ENCODE measurements around the gene CEACAM1.

Gene CEACAM1

GRCh38 chr19:42498169-42498757 is 30.0 kb downstream of the CEACAM1 start:
- in situ Hi-C loops (cut with MboI; ENCODE audit: low pct_unique_long_range_greater_than_20kb, low sequenced_read_pairs, unreplicated experiment): no loop called here
- no peak for TF ChIP-seq CTCF (IDR thresholded peaks at IDR 0.05; ENCODE audit: extremely low read depth, insufficient read depth, missing control alignments)
- DNase-seq (ENCODE audit: low spot score): no peak

GRCh38 chr19:42497492-42498168 is 30.7 kb downstream of the CEACAM1 start:
- in situ Hi-C loops (cut with MboI; ENCODE audit: low pct_unique_long_range_greater_than_20kb, low sequenced_read_pairs, unreplicated experiment): no loop called here
- DNase-seq (ENCODE audit: low spot score): peak; percentile 44
- no peak for TF ChIP-seq CTCF (IDR thresholded peaks at IDR 0.05; ENCODE audit: extremely low read depth, insufficient read depth, missing control alignments)

DNA sequence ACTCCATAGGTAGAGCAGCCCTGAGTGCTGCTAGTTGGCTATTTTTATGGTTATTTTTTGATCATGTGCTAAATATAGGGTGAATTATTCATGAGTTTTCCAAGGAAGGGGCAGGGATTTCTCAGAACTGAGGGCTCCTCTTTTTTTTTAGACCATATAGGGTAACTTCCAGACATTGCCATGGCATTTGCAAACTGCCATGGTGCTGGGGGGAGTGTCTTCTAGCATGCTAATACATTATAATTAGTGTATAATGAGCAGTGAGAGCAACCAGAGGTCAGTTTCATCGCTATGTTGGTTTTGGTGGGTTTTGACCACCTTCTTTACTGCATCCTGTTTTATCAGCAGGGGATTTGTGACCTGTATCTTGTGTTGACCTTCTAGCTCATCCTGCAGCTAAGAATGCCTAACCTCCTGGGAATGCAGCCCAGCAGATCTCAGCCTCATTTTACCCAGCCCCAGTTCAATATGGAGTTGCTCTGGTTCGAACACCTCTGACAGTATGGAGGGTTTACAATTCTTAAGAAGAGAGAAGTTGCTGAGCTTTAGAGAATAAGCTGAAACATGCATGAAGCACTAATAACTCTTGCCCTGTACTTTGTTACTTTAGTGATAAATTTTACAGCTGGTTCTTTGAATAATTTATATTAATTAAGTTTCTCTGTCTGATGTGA is 31.7 kb downstream of the CEACAM1 start:
- in situ Hi-C loops (cut with MboI; ENCODE audit: low pct_unique_long_range_greater_than_20kb, low sequenced_read_pairs, unreplicated experiment): no loop called here
- TF ChIP-seq CTCF (IDR thresholded peaks at IDR 0.05; ENCODE audit: extremely low read depth, insufficient read depth, missing control alignments): no peak

GRCh38 chr19:42495663-42496062 is 32.6 kb downstream of the CEACAM1 start:
- in situ Hi-C loops (cut with MboI; ENCODE audit: low pct_unique_long_range_greater_than_20kb, low sequenced_read_pairs, unreplicated experiment): no loop called here
- TF ChIP-seq CTCF (IDR thresholded peaks at IDR 0.05; ENCODE audit: extremely low read depth, insufficient read depth, missing control alignments): no peak
- DNase-seq (ENCODE audit: low spot score): no peak

More for the DNA sequence above, 31.7 kb downstream of the CEACAM1 start:
- DNase-seq (ENCODE audit: low spot score): no peak

DNA sequence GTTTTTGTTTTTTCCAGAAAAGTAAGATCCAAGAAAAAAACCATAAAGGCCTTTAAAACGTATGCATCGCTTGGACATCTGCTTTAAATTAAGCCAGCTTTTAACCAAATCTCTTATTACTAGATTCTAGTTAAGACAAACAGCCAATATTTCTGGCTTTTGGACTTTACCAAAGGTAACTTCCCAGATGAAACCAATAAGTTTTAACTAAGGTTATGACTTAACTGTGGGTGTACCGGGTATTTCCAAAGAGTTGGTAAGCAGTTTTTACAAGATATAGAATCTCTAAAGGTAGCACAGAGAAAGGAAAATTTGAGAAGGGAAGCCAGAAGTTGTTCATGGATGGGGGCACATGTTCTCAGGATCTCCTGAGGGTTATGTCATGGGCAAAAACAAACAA is 34.0 kb downstream of the CEACAM1 start:
- no peak for DNase-seq (ENCODE audit: low spot score)
- in situ Hi-C loops (cut with MboI; ENCODE audit: low pct_unique_long_range_greater_than_20kb, low sequenced_read_pairs, unreplicated experiment): no loop called here
- no peak for TF ChIP-seq CTCF (IDR thresholded peaks at IDR 0.05; ENCODE audit: extremely low read depth, insufficient read depth, missing control alignments)

GRCh38 chr19:42488783-42489521 is 39.3 kb downstream of the CEACAM1 start:
- no peak for DNase-seq (ENCODE audit: low spot score)
- no peak for TF ChIP-seq CTCF (IDR thresholded peaks at IDR 0.05; ENCODE audit: extremely low read depth, insufficient read depth, missing control alignments)
- in situ Hi-C loops (cut with MboI; ENCODE audit: low pct_unique_long_range_greater_than_20kb, low sequenced_read_pairs, unreplicated experiment): no loop called here
